SK-N-SH (cell line): Measurements from ENCODE around the gene RNF167.

Experiments
- CTCF ChIP-seq: fragments of 200-600 bp; sonication (generic); IDR thresholded peaks from 2 replicates; pipeline ENCODE4 v1.6.1; 2017; ENCODE audit warnings: antibody characterized with exemption, mild to moderate bottlenecking, moderate library complexity
- EP300 ChIP-seq, 2 experiments: IDR thresholded peaks; 2 replicates each; pipeline versions ENCODE4 v1.4.0 to v1.6.1; 2012; ENCODE audit warnings: borderline replicate concordance in 1 of 2, low read depth in 1 of 2, low read length in 1 of 2
- JUND ChIP-seq: IDR thresholded peaks from 2 replicates; pipeline ENCODE4 v1.4.0; 2012
- MAX ChIP-seq: IDR thresholded peaks from 2 replicates; pipeline ENCODE4 v1.4.0; 2012; ENCODE audit warnings: low read depth
- POLR2AphosphoS5 ChIP-seq: IDR thresholded peaks from 2 replicates; pipeline ENCODE4 v1.6.1; 2012; ENCODE audit warnings: low read depth, low read length
- YY1 ChIP-seq: IDR thresholded peaks from 2 replicates; pipeline ENCODE4 v1.4.0; 2012; ENCODE audit warnings: low read depth, mild to moderate bottlenecking
- TF ChIP-seq, protein P1 (sequence below): IDR thresholded peaks from 2 replicates; pipeline ENCODE4 v1.6.1; 2012; ENCODE audit warnings: mild to moderate bottlenecking, low read depth, low read length, moderate library complexity
- TF ChIP-seq, protein P2 (sequence below): IDR thresholded peaks from 2 replicates; pipeline ENCODE4 v1.4.0; 2012; ENCODE audit warnings: low read depth, borderline replicate concordance

- TF ChIP-seq EP300 (IDR thresholded peaks at IDR 0.05; ENCODE audit: borderline replicate concordance in 1 of 2, low read depth in 1 of 2, low read length in 1 of 2) (no peak), CTCF (no peak), YY1 (no peak), JUND (no peak), POLR2AphosphoS5 (no peak), MAX (no peak)
- TF ChIP-seq, protein P1, sequence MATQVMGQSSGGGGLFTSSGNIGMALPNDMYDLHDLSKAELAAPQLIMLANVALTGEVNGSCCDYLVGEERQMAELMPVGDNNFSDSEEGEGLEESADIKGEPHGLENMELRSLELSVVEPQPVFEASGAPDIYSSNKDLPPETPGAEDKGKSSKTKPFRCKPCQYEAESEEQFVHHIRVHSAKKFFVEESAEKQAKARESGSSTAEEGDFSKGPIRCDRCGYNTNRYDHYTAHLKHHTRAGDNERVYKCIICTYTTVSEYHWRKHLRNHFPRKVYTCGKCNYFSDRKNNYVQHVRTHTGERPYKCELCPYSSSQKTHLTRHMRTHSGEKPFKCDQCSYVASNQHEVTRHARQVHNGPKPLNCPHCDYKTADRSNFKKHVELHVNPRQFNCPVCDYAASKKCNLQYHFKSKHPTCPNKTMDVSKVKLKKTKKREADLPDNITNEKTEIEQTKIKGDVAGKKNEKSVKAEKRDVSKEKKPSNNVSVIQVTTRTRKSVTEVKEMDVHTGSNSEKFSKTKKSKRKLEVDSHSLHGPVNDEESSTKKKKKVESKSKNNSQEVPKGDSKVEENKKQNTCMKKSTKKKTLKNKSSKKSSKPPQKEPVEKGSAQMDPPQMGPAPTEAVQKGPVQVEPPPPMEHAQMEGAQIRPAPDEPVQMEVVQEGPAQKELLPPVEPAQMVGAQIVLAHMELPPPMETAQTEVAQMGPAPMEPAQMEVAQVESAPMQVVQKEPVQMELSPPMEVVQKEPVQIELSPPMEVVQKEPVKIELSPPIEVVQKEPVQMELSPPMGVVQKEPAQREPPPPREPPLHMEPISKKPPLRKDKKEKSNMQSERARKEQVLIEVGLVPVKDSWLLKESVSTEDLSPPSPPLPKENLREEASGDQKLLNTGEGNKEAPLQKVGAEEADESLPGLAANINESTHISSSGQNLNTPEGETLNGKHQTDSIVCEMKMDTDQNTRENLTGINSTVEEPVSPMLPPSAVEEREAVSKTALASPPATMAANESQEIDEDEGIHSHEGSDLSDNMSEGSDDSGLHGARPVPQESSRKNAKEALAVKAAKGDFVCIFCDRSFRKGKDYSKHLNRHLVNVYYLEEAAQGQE: no peak
- TF ChIP-seq, protein P2, sequence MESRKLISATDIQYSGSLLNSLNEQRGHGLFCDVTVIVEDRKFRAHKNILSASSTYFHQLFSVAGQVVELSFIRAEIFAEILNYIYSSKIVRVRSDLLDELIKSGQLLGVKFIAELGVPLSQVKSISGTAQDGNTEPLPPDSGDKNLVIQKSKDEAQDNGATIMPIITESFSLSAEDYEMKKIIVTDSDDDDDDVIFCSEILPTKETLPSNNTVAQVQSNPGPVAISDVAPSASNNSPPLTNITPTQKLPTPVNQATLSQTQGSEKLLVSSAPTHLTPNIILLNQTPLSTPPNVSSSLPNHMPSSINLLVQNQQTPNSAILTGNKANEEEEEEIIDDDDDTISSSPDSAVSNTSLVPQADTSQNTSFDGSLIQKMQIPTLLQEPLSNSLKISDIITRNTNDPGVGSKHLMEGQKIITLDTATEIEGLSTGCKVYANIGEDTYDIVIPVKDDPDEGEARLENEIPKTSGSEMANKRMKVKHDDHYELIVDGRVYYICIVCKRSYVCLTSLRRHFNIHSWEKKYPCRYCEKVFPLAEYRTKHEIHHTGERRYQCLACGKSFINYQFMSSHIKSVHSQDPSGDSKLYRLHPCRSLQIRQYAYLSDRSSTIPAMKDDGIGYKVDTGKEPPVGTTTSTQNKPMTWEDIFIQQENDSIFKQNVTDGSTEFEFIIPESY: no peak
Observed at GRCh38 chr17:4913994-4914393, 26.1 kb upstream of the RNF167 start.
